ENCODE results near the gene PRR14.

DNA sequence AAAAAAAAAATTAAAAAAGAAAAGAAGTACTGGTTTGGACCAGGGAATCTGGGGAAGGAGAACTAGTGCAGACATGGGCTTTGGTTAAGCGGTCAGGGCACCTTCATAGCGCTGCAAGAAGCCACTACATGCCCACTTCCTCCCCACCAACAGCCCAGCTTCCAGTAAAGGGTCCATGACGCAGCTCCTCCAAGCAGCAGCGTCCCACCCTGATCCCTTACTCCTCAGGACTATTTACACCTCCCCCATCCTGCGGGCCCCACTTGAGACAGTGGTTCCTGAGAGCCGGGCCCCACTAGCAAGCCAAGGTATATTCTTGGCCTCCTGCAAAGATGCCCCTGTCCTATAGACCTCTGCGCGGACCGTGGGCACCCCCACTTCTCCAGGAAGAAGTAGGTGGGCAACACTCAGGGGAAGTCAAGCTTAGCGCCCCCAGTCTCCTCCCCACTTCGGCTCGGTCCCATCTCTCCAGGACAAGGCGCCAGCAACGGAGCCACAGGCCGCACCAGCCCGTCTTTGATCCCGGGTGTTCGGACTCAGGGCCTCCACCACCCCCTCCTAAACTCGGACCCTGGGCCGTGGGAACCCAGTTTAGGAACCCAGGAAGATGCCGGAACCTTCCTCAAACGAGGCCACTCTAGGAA is 913 bp upstream of the PRR14 start:
- TF ChIP-seq POLR2A (IDR thresholded peaks at IDR 0.05; ENCODE audit: low read depth, low read length) (no peak), IKZF1 (conservative IDR thresholded peaks at IDR 0.05) (no peak), EGR1 (IDR thresholded peaks at IDR 0.05; ENCODE audit: borderline replicate concordance in 1 of 2, low read depth in 2 of 2, low read length in 2 of 2) (no peak)
- TF ChIP-seq, protein P1, sequence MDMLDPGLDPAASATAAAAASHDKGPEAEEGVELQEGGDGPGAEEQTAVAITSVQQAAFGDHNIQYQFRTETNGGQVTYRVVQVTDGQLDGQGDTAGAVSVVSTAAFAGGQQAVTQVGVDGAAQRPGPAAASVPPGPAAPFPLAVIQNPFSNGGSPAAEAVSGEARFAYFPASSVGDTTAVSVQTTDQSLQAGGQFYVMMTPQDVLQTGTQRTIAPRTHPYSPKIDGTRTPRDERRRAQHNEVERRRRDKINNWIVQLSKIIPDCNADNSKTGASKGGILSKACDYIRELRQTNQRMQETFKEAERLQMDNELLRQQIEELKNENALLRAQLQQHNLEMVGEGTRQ (IDR thresholded peaks at IDR 0.05; ENCODE audit: borderline replicate concordance, low read depth, low read length), result no peak
- TF ChIP-seq, protein P2, sequence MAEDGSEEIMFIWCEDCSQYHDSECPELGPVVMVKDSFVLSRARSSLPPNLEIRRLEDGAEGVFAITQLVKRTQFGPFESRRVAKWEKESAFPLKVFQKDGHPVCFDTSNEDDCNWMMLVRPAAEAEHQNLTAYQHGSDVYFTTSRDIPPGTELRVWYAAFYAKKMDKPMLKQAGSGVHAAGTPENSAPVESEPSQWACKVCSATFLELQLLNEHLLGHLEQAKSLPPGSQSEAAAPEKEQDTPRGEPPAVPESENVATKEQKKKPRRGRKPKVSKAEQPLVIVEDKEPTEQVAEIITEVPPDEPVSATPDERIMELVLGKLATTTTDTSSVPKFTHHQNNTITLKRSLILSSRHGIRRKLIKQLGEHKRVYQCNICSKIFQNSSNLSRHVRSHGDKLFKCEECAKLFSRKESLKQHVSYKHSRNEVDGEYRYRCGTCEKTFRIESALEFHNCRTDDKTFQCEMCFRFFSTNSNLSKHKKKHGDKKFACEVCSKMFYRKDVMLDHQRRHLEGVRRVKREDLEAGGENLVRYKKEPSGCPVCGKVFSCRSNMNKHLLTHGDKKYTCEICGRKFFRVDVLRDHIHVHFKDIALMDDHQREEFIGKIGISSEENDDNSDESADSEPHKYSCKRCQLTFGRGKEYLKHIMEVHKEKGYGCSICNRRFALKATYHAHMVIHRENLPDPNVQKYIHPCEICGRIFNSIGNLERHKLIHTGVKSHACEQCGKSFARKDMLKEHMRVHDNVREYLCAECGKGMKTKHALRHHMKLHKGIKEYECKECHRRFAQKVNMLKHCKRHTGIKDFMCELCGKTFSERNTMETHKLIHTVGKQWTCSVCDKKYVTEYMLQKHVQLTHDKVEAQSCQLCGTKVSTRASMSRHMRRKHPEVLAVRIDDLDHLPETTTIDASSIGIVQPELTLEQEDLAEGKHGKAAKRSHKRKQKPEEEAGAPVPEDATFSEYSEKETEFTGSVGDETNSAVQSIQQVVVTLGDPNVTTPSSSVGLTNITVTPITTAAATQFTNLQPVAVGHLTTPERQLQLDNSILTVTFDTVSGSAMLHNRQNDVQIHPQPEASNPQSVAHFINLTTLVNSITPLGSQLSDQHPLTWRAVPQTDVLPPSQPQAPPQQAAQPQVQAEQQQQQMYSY (CRISPR knock-in tag; IDR thresholded peaks at IDR 0.05), result no peak; the same call in 1 of the 2 replicates
- TF ChIP-seq, protein P3, sequence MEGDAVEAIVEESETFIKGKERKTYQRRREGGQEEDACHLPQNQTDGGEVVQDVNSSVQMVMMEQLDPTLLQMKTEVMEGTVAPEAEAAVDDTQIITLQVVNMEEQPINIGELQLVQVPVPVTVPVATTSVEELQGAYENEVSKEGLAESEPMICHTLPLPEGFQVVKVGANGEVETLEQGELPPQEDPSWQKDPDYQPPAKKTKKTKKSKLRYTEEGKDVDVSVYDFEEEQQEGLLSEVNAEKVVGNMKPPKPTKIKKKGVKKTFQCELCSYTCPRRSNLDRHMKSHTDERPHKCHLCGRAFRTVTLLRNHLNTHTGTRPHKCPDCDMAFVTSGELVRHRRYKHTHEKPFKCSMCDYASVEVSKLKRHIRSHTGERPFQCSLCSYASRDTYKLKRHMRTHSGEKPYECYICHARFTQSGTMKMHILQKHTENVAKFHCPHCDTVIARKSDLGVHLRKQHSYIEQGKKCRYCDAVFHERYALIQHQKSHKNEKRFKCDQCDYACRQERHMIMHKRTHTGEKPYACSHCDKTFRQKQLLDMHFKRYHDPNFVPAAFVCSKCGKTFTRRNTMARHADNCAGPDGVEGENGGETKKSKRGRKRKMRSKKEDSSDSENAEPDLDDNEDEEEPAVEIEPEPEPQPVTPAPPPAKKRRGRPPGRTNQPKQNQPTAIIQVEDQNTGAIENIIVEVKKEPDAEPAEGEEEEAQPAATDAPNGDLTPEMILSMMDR (IDR thresholded peaks at IDR 0.05 in 2 of 3, conservative IDR thresholded peaks at IDR 0.05 in 1 of 3; ENCODE audit: control insufficient read depth in 2 of 3, extremely low read depth in 1 of 3, insufficient read depth in 1 of 3, low read depth in 3 of 3, low read length in 3 of 3), result no peak
- TF ChIP-seq, protein P4, sequence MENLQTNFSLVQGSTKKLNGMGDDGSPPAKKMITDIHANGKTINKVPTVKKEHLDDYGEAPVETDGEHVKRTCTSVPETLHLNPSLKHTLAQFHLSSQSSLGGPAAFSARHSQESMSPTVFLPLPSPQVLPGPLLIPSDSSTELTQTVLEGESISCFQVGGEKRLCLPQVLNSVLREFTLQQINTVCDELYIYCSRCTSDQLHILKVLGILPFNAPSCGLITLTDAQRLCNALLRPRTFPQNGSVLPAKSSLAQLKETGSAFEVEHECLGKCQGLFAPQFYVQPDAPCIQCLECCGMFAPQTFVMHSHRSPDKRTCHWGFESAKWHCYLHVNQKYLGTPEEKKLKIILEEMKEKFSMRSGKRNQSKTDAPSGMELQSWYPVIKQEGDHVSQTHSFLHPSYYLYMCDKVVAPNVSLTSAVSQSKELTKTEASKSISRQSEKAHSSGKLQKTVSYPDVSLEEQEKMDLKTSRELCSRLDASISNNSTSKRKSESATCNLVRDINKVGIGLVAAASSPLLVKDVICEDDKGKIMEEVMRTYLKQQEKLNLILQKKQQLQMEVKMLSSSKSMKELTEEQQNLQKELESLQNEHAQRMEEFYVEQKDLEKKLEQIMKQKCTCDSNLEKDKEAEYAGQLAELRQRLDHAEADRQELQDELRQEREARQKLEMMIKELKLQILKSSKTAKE (IDR thresholded peaks at IDR 0.05; ENCODE audit: low read depth, poor library complexity, severe bottlenecking), result no peak
